ENCODE results near the gene PAK3.
A peak's percentile ranks its signal among the peaks of the same experiment; 100 is the strongest.

PAK3 gene

GRCh38 chrX:111095974-111096895, at the start of gene PAK3:
PAK3 (plus strand) TSS chrX:111096191; CDS start chrX:111123104, 26,913 bp downstream.
- DNase-seq (ENCODE audit: low spot score): peak; percentile 52

DNA sequence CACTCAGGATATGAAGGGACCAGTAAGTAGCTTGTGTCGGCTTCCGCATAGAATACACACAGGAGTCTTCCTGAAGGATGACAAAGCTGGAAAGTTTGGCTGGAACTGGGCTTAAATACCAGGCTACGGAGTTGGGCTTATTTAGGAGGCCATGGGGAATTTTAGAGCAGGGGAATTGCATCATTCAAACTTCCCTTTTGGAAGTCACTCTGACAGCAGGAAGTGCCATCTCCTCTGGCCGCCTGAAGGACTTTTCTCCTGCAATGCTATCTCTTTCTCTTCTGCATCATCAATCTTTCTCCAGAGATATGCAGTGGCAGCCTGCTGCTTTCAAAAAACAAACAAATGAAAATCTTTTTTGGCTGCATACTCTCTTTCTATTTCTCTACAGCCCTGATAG, 48.4 kb upstream of the PAK3 start:
- no peak for DNase-seq (ENCODE audit: low spot score)

DNA sequence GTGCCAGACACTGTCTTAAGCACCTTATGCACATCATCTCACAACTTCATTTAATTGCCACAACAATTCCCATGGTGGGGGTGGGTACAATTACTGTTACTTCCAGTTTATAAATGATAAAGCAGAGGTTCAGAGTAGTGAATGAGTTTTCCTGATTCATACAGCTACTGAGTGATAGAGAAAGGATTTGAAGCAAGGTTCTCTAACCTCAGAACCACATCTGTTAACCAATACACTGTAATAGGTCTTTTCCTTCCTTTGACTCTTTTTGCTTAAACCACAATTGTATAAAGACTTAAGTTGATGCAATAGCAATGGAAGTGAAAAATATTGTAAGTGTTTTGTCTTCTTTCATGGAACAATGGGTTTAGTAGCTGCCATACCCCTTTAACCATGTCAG, 43.5 kb upstream of the PAK3 start:
- DNase-seq (ENCODE audit: low spot score): no peak

- DNase-seq (ENCODE audit: low spot score): no peak
Measured at GRCh38 chrX:111071542-111072277, 24.3 kb upstream of the PAK3 start.

DNA sequence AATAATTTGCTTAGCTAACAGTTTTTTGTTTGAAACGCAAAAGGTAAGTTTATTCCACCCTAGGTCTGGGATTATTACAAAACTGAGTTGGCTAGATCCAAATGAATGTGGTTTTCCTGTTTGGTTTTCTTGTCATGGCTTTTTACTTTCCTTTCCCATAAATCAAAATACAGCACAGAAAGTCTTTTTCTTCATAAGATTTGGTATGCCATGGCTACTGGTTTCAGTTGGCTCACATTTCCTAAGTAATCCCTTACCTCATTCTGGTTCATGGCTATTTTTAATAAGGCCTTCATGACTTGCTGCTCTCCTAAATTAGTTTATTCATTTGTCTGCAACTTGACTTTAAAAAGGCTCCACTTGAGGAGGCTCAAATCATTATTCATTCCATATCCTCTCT, 12.9 kb upstream of the PAK3 start:
- no peak for DNase-seq (ENCODE audit: low spot score)

DNA sequence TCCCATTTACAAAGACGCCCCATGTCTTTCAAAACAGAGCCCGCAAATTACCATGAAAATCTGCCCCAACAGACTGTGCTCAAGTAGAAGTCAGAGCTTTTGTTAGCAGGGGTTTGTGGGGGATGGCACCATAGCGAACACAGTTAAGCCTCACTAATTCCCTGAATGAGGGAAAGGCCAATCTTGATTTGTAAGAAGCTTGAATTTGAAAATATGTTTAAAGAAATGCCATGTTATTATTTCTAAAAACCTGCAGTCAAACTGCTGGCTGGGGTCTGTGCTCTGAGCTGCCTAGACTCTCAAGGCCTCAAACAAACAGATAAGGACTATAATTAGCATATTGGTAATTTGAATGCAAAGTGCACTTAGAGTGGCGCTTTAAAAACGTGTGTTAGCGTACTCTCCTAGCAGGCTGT, 9.4 kb upstream of the PAK3 start:
- DNase-seq (ENCODE audit: low spot score): no peak

DNA sequence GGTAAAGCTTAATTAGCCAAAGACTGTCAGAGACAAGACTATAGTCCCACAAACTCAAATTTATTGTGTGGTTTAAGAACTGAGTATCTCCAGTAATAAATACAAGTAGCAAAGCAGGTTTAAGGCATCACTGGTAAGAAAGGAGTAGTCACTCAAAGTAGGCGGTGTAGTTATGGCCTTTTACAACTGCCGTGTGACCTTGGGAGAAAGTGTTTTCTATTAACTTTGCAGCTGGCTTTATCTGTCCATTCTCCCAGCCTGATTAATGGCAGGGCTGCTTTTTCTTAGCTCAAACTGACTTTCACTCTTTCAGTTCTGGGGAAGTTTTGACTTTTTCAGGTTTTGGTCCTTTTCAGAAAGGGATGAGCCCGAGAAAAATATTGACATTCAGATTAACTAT, 7.4 kb upstream of the PAK3 start:
- DNase-seq (ENCODE audit: low spot score): no peak

- no peak for DNase-seq (ENCODE audit: low spot score)
Measured at GRCh38 chrX:111090458-111090857, 5.5 kb upstream of the PAK3 start.

- DNase-seq (ENCODE audit: low spot score): peak; percentile 26
Measured at GRCh38 chrX:111098874-111099273, 2.9 kb downstream of the PAK3 start.

- peak; percentile 20 for DNase-seq (ENCODE audit: low spot score)
Measured at GRCh38 chrX:111100191-111100590, 4.2 kb downstream of the PAK3 start.

- DNase-seq (ENCODE audit: low spot score): peak; percentile 34
Measured at GRCh38 chrX:111101580-111101979, 5.6 kb downstream of the PAK3 start.

DNA sequence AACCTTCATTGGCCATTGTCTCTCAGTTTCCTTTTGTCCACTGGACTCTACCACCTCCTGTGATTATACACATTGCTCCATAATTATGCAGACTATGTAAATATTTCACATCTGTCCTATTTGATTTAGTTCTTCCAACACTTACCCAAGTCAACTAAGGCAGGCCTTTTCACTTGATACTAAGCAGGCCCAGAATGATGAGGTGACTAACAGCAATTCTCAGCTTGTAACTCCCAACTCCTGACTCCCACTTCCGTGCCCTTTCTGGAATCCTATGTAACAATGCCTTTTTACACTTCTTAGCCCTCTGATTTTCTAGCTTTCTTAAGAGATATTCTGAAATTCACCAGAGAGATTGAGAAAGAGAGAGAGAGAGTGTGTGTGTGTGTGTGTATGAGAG, 6.6 kb downstream of the PAK3 start:
- no peak for DNase-seq (ENCODE audit: low spot score)

DNA sequence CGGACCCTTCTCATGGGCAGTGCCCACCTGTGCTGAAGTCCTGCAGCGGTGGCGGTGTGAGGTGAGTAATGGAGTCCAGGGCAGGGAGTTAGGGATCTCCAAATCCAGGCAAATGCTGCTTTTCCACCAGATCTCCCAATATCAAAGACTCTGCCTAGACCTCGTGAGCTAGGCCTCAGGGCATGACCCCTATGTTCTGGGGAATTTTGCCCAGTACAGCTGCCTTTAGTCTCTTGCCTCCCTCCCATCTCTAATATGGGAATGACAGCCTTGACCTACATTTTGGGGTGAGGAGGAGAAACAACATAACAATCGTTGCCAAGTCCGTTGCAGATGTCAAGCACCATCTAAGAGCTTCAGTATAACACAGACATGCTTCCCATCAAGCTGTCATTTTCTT, 7.3 kb downstream of the PAK3 start:
- DNase-seq (ENCODE audit: low spot score): no peak

GRCh38 chrX:111110098-111110775, 14.2 kb downstream of the PAK3 start:
- no peak for DNase-seq (ENCODE audit: low spot score)

DNA sequence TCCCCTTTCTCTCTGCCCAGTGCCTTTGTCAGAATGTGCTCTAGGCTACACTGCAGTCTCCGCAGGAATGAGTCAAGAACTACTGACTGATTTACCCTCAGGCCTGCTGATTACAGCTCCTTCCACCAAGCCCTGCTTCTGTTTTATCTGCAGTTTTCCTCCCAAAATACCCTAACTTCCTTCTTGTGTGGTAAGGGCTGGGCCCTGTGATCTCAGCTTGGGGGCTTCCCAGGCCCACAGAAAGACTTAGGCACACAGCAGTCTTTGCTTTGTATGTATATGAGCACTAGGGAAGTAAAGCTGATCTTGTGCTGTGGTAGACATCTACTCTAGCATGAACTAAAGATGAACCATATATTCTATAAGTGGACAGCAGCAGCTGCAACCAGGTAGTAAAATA, 18.8 kb downstream of the PAK3 start:
- DNase-seq (ENCODE audit: low spot score): no peak

DNA sequence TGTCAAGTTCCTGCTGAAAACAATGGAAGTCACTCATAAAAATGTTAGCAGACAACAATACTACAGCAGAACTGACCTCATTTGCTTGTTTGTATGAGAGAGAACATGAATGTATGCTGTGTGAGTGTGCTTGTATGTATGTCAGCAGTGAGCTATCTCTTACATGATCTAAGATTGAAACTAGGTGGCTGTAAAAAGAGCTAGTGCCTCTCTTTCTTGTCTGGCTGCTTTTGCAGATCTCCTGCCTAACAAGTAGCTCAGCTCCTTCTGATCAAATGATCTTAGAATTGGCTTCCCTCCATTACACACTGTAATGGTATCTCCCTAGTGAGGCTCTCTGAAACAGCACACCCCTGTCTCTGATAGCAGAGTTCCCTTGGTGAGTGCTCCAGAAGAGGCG, 20.7 kb downstream of the PAK3 start:
- no peak for DNase-seq (ENCODE audit: low spot score)

DNA sequence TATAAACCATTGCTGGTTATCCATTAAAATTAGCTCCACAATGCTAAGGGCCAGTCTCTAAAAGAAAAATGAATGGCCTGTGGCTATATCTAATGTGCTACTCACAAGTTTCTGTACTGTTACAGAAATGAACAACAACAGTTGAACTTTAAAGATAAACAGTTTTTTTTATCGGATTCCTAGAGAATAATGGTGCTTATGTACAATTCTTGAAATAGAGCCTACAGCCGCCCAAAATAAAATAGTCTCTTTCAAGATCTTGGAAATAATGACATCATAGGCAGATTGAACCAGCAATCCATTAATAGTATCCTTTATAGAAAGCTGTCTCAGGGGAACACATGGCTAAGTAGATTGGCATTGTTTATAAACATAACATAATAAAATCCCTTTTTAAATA, 23.4 kb downstream of the PAK3 start:
- no peak for DNase-seq (ENCODE audit: low spot score)

GRCh38 chrX:111123125-111123524, 27.1 kb downstream of the PAK3 start:
- DNase-seq (ENCODE audit: low spot score): no peak

- no peak for DNase-seq (ENCODE audit: low spot score)
Measured at GRCh38 chrX:111123606-111124179, 27.7 kb downstream of the PAK3 start.

DNA sequence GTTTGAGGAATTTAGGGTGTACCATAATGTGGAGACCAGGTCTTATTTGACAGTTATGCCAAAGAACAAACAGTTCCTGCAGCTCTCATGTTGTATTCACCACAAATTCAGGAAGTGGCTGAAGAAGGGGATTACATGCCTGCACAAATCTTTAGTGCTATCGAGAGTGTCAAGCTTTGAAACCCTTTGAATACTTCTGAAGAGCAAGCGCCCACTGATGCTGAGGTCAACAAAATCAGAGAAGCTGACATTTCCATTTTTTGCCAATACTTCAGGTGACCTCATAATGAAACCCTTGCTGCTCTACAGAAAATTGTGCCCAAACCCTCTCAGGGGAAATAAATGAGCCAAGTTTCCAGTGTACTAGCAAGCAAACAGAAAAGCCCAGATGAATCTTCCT, 28.4 kb downstream of the PAK3 start:
- no peak for DNase-seq (ENCODE audit: low spot score)

DNA sequence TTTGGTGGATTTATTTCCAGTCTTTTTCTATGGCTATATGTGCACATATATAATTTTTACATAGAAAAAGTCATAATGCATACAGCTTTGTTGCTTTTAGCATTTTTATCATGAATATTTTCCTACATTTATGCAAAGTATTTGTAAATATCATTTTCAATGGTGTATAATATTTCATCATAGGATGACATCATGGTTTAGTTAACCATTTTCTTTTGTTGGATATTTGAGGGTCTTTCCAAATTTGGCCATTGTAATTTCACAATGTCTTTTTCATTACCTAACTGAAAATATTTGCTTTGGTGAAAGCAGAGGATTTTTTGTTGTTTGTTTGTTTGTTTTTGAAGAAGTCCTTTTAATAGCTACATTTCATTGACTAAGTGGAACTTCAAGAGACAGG, 31.0 kb downstream of the PAK3 start:
- no peak for DNase-seq (ENCODE audit: low spot score)

GRCh38 chrX:111129921-111130320, 33.9 kb downstream of the PAK3 start:
- DNase-seq (ENCODE audit: low spot score): no peak

All from Ammon's horn (tissue), 1 donor.